HCT116 (cell line): ENCODE measurements around the gene SYNPR. TPM values are rescaled to one million over a fixed set of nuclear protein-coding genes. Genes with fewer than 3 reads are reported as not detected.

Experiments used
- ATAC-seq: fragments of 200-7000 bp; cut with Tn5 transposase; 2 replicates; pipeline ENCODE4 v1.9.1; 2020; ENCODE audit warnings: mild to moderate bottlenecking, moderate library complexity
- BruUV-seq: library from RNA; stranded (reverse); fragments of 400-500 nt; replicated peaks from 2 replicates; lab custom pipeline; 2021; lab: Mats Ljungman, UMichigan
- CTCF ChIA-PET: fragments of 300-600 bp; sonication (Branson Sonifier 250); formaldehyde crosslinking; loops from one replicate; lab custom pipeline; 2021; ENCODE audit warnings: antibody characterized with exemption; lab: Charles Lee
- POLR2A ChIA-PET: fragments of 300-600, 350-600 bp; sonication (Branson Sonifier 250); formaldehyde crosslinking; loops from one replicate; lab custom pipeline; 2021; ENCODE audit warnings: antibody characterized with exemption; lab: Charles Lee
- RAD21 ChIA-PET, 2 experiments: fragments of 300-600 bp; sonication (Branson Sonifier 250); formaldehyde crosslinking; loops; one replicate each; lab custom pipeline; 2023; ENCODE audit warnings: low total read pairs in 2 of 2; ENCODE audit not compliant: uncharacterized antibody in 2 of 2, unreplicated experiment in 2 of 2, low non-redundant PET in 1 of 2; lab: Charles Lee
- DNase-seq: peaks from one replicate; pipeline ENCODE4 v3.0.0-alpha.2; 2010; ENCODE audit warnings: low read depth, low spot score
- H2AFZ ChIP-seq: fragments of 200-600 bp; shearing (Covaris generic), sonication (generic); 2 replicates; pipeline ENCODE4 v1.6.1; 2017; ENCODE audit warnings: low read depth, mixed run types, mixed read lengths, antibody characterized with exemption, low read length; ENCODE audit not compliant: poor library complexity, severe bottlenecking
- H3K27ac ChIP-seq: 2 replicates; pipeline ENCODE4 v1.5.1; 2012; ENCODE audit warnings: low read depth, low read length
- H3K27me3 ChIP-seq: fragments of 200-600 bp; sonication (generic); 2 replicates; pipeline ENCODE4 v1.6.1; 2016; ENCODE audit warnings: mixed run types, low read length, mixed read lengths; ENCODE audit not compliant: insufficient read depth
- H3K36me3 ChIP-seq, 2 experiments: fragments of 200-500 bp in 1 of 2; fragments of 200-600 bp in 1 of 2; sonication (Bioruptor generic) in 1 of 2; sonication (generic) in 1 of 2; 2 replicates each; pipeline versions ENCODE4 v1.5.1 to v1.6.1; 2014 to 2016; ENCODE audit warnings: low read length in 2 of 2, inconsistent platforms in 1 of 2, mixed read lengths in 1 of 2, mixed run types in 1 of 2; ENCODE audit not compliant: insufficient read depth in 2 of 2, control insufficient read depth in 1 of 2
- H3K4me1 ChIP-seq, 2 experiments: fragments of 200-600 bp in 1 of 2; sonication (generic) in 1 of 2; 2 replicates each; pipeline versions ENCODE4 v1.5.1 to v1.6.1; 2012 to 2017; ENCODE audit warnings: low read length in 2 of 2, inconsistent platforms in 1 of 2, mild to moderate bottlenecking in 1 of 2, mixed read lengths in 1 of 2, mixed run types in 1 of 2, moderate library complexity in 1 of 2; ENCODE audit not compliant: insufficient read depth in 2 of 2, control insufficient read depth in 1 of 2
- H3K4me2 ChIP-seq: fragments of 200-600 bp; sonication (generic); 2 replicates; pipeline ENCODE4 v1.6.1; 2017; ENCODE audit warnings: mixed run types, low read length, mixed read lengths
- H3K4me3 ChIP-seq, 2 experiments: fragments of 200-600 bp in 1 of 2; sonication (generic) in 1 of 2; replicated peaks in 1 of 2; 2 replicates each; pipeline ENCODE4 v1.5.1; 2011 to 2016; ENCODE audit warnings: low read length in 2 of 2, control low read depth in 1 of 2, low read depth in 1 of 2, mild to moderate bottlenecking in 1 of 2, mixed read lengths in 1 of 2, mixed run types in 1 of 2
- H3K79me2 ChIP-seq: fragments of 200-600 bp; sonication (generic); 2 replicates; pipeline ENCODE4 v1.6.1; 2017; ENCODE audit warnings: mild to moderate bottlenecking, mixed run types, low read length, moderate library complexity, mixed read lengths; ENCODE audit not compliant: insufficient read depth
- H3K9ac ChIP-seq: fragments of 200-600 bp; sonication (generic); 2 replicates; pipeline ENCODE4 v1.6.1; 2016; ENCODE audit warnings: low read length, mixed read lengths
- H3K9me2 ChIP-seq: fragments of 200-600 bp; sonication (generic), shearing (Covaris generic); 2 replicates; pipeline ENCODE4 v1.6.1; 2017; ENCODE audit warnings: mixed run types, mild to moderate bottlenecking, moderate library complexity; ENCODE audit not compliant: insufficient read depth
- H3K9me3 ChIP-seq, 2 experiments: fragments of 200-500 bp in 1 of 2; fragments of 200-600 bp in 1 of 2; sonication (Bioruptor generic) in 1 of 2; sonication (generic) in 1 of 2; 2 replicates each; pipeline ENCODE4 v1.6.1; 2014 to 2017; ENCODE audit warnings: low read length in 2 of 2, mixed read lengths in 2 of 2, inconsistent platforms in 1 of 2, low read depth in 1 of 2, mild to moderate bottlenecking in 1 of 2, mixed run types in 1 of 2, moderate library complexity in 1 of 2; ENCODE audit not compliant: control insufficient read depth in 1 of 2, insufficient read depth in 1 of 2
- H4K20me1 ChIP-seq: fragments of 200-600 bp; sonication (generic), shearing (Covaris generic); 2 replicates; pipeline ENCODE4 v1.6.1; 2017; ENCODE audit warnings: mixed run types, mild to moderate bottlenecking, moderate library complexity; ENCODE audit not compliant: insufficient read depth
- CEBPB ChIP-seq: IDR thresholded peaks from 2 replicates; pipeline ENCODE4 v1.6.1; 2012; ENCODE audit warnings: low read depth
- CTCF ChIP-seq, 3 experiments: fragments of 200-600 bp in 1 of 3; sonication (generic) in 1 of 3; IDR thresholded peaks in 2 of 3; conservative IDR thresholded peaks in 1 of 3; 2 replicates each; pipeline ENCODE4 v1.5.1; 2012 to 2017; ENCODE audit warnings: low read depth in 2 of 3, low read length in 2 of 3, antibody characterized with exemption in 1 of 3, borderline replicate concordance in 1 of 3, control low read depth in 1 of 3, mild to moderate bottlenecking in 1 of 3, mixed read lengths in 1 of 3, mixed run types in 1 of 3, moderate library complexity in 1 of 3; ENCODE audit not compliant: insufficient read depth in 1 of 3
- EGR1 ChIP-seq: IDR thresholded peaks from 2 replicates; pipeline ENCODE4 v1.6.1; 2012; ENCODE audit warnings: low read depth
- EZH2 ChIP-seq: fragments of 200-600 bp; sonication (generic); IDR thresholded peaks from 2 replicates; pipeline ENCODE4 v1.6.1; 2017; ENCODE audit warnings: antibody characterized with exemption, mixed run types
- EZH2phosphoT487 ChIP-seq: fragments of 200-600 bp; IDR thresholded peaks from 2 replicates; pipeline ENCODE4 v1.6.1; 2018; ENCODE audit warnings: antibody characterized with exemption, borderline replicate concordance
- JUND ChIP-seq: IDR thresholded peaks from 2 replicates; pipeline ENCODE4 v1.6.1; 2012
- MAX ChIP-seq: IDR thresholded peaks from 2 replicates; pipeline ENCODE4 v1.6.1; 2012
- SIN3A ChIP-seq: IDR thresholded peaks from 2 replicates; pipeline ENCODE4 v1.6.1; 2012; ENCODE audit warnings: low read depth
- SP1 ChIP-seq: IDR thresholded peaks from 2 replicates; pipeline ENCODE4 v1.6.1; 2012; ENCODE audit warnings: low read depth
- SRF ChIP-seq: IDR thresholded peaks from 2 replicates; pipeline ENCODE4 v1.6.1; 2012; ENCODE audit warnings: low read depth
- intact Hi-C: fragments of 100-400 bp; cut with micrococcal nuclease; formaldehyde crosslinking; loops from 2 replicates; pipeline ENCODE4 v1.10.0; 2022
- total RNA-seq: library from RNA; stranded (reverse); gene quantifications from one replicate; pipeline ENCODE4 v1.2.1, GENCODE V29; 2021; ENCODE audit not compliant: unreplicated experiment
- TF ChIP-seq, protein P1 (sequence below): IDR thresholded peaks from 2 replicates; pipeline ENCODE4 v1.6.1; 2012

SYNPR gene
- total RNA-seq, 1 experiment from 2014 or later = not detected

DNA sequence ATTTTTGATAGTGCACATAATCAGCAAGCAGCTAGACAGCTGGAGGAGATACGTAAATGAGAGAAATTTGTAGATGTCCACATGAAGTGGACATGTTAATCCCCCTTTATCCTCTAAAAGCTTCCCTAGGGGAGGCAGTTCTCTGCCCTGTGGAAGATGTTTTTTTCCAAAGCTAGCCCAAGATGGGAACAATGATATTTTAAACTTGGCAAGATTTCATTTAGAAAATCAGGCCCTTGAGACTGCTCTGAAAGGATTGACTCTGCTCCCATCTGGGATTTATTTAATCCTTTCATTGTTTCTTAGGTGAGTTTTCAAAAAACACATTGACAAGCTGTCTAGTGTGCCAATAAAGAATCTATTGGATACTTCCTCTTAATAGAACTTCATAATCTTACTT is 92.0 kb downstream of the SYNPR start:
- no peak overlapping the region for H3K4me2 ChIP-seq
- H3K36me3 ChIP-seq = no peaks in the 10 kb centered on the region
- no peak overlapping the region for H2AFZ ChIP-seq
- no peaks in the 10 kb centered on the region for H3K79me2 ChIP-seq
- ChIA-PET RAD21 (no interaction called here), POLR2A (no interaction called here)
- H3K9me2 ChIP-seq = no peaks in the 10 kb centered on the region
- H3K27ac ChIP-seq = no peak overlapping the region
- H3K27me3 ChIP-seq = no peaks in the 10 kb centered on the region
- no peaks in the 10 kb centered on the region for H4K20me1 ChIP-seq
- no peak for ATAC-seq
- no peaks in the 10 kb centered on the region for H3K9me3 ChIP-seq
- TF ChIP-seq SP1 = no peak
- TF ChIP-seq, protein P1, sequence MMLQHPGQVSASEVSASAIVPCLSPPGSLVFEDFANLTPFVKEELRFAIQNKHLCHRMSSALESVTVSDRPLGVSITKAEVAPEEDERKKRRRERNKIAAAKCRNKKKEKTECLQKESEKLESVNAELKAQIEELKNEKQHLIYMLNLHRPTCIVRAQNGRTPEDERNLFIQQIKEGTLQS = no peak
- TF ChIP-seq CTCF (IDR thresholded peaks at IDR 0.05 in 2 of 3, conservative IDR thresholded peaks at IDR 0.05 in 1 of 3; ENCODE audit: borderline replicate concordance in 1 of 3, insufficient read depth in 1 of 3, low read depth in 2 of 3, low read length in 2 of 3) = no peak
- no peak for TF ChIP-seq EZH2phosphoT487
- TF ChIP-seq SIN3A = no peak
- no peak for TF ChIP-seq MAX
- TF ChIP-seq JUND = no peak
- TF ChIP-seq CEBPB = no peak
- TF ChIP-seq EGR1 = no peak
- no peak for TF ChIP-seq SRF
- no peak for TF ChIP-seq EZH2
- TF ChIP-seq, all 23 proteins: peak for 0
- no TSS peak for BruUV-seq
- Histone ChIP-seq H3K4me3 (no peak overlapping the region), H3K9ac (no peak overlapping the region), H3K4me1 (no peaks in the 10 kb centered on the region)
- intact Hi-C loops = no loop called here
- no peak for DNase-seq
- CTCF ChIA-PET = no interaction called here
